DND-41 (cell line): ENCODE data around the gene LTBP2.

ENCODE experiments used
- ATAC-seq: fragments of 200-7000 bp; cut with Tn5 transposase; 3 replicates; pipeline ENCODE4 v1.9.1; 2021; ENCODE audit warnings: low read depth; ENCODE audit not compliant: insufficient read depth
- DNase-seq: peaks from one replicate; pipeline ENCODE4 v3.0.0-alpha.2; 2020
- H2AFZ ChIP-seq: 2 replicates; pipeline ENCODE4 v1.6.0; 2012; ENCODE audit warnings: low read depth, low read length
- H3K27ac ChIP-seq: 2 replicates; pipeline ENCODE4 v1.5.1; 2012; ENCODE audit warnings: low read length, inconsistent platforms
- H3K27me3 ChIP-seq: fragments of 200-600 bp; sonication (generic); 2 replicates; pipeline ENCODE4 v1.6.0; 2012; ENCODE audit warnings: low read length, mild to moderate bottlenecking, inconsistent platforms; ENCODE audit not compliant: insufficient read depth, poor library complexity
- H3K36me3 ChIP-seq: 2 replicates; pipeline ENCODE4 v1.5.1; 2012; ENCODE audit warnings: low read length, inconsistent platforms; ENCODE audit not compliant: insufficient read depth
- H3K4me1 ChIP-seq: 2 replicates; pipeline ENCODE4 v1.5.1; 2012; ENCODE audit warnings: mild to moderate bottlenecking, low read length; ENCODE audit not compliant: insufficient read depth
- H3K4me2 ChIP-seq: 2 replicates; pipeline ENCODE4 v1.6.0; 2012; ENCODE audit warnings: mild to moderate bottlenecking, moderate library complexity, low read length, inconsistent platforms; ENCODE audit not compliant: insufficient read depth
- H3K4me3 ChIP-seq, 2 experiments: fragments of 200-600 bp in 1 of 2; shearing (Covaris generic) in 1 of 2; 2 replicates each; pipeline ENCODE4 v1.5.1; 2012 to 2016; ENCODE audit warnings: inconsistent platforms in 2 of 2, low read length in 2 of 2, mild to moderate bottlenecking in 2 of 2, low read depth in 1 of 2, moderate library complexity in 1 of 2
- H3K79me2 ChIP-seq: 2 replicates; pipeline ENCODE4 v1.6.0; 2012; ENCODE audit warnings: low read length, inconsistent platforms; ENCODE audit not compliant: insufficient read depth
- H3K9ac ChIP-seq: 2 replicates; pipeline ENCODE4 v1.6.0; 2012; ENCODE audit warnings: low read depth, mild to moderate bottlenecking, inconsistent platforms, low read length, moderate library complexity
- H3K9me3 ChIP-seq: 2 replicates; pipeline ENCODE4 v1.5.1; 2012; ENCODE audit warnings: low read length, moderate library complexity, mild to moderate bottlenecking, inconsistent platforms; ENCODE audit not compliant: insufficient read depth, severe bottlenecking
- H4K20me1 ChIP-seq: 2 replicates; pipeline ENCODE4 v1.6.0; 2012; ENCODE audit warnings: low read length; ENCODE audit not compliant: insufficient read depth
- EZH2 ChIP-seq: IDR thresholded peaks from 3 replicates; pipeline ENCODE4 v1.6.1; 2012; ENCODE audit warnings: borderline replicate concordance, low read depth, mild to moderate bottlenecking, moderate library complexity, low read length, inconsistent platforms; ENCODE audit not compliant: severe bottlenecking
- TF ChIP-seq, protein P1 (sequence below): IDR thresholded peaks from 2 replicates; pipeline ENCODE4 v1.5.1; 2012; ENCODE audit warnings: borderline replicate concordance, low read length, moderate library complexity, mild to moderate bottlenecking; ENCODE audit not compliant: poor library complexity, severe bottlenecking; ENCODE audit errors: extremely low read depth

The LTBP2 gene

DNA sequence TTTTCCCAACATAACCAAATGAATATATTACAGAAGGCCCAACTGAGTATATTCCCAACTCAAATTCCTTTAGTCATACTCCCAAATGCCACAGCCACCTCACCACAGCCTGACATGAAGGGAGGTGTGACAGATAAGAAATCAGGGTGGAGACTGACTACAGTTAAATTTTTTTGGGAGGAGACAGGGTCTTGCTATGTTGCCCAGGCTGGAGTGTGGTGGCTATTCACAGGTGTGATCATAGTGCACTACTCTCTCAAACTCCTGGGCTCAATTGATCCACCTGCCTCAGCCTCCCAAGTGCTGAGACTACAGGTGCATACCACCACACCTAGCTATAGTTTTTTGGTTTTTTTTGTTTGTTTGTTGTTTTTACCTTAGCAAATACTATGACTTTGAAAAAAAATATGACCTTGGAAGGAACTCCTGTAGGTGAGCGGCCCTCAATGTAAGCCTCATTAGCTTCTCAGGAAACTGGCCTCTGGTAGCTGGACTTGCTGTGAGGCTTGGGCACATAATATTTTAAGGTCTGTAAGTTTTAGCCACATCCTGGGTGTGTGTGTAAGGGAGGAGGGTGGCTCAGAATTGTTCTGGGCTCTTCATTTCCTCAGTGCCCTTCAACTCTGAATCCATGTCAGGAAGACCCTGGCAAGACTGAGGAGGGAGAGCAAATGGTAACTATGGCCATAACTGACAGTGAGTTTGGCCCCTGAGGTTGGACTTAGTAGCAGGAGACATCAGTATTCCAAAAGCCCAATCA, 39.1 kb upstream of the LTBP2 start:
- peaks cover 3% of the 10 kb centered on the region; the same call in 1 of the 2 replicates for H3K36me3 ChIP-seq
- H4K20me1 ChIP-seq: no peaks in the 10 kb centered on the region
- no peaks in the 10 kb centered on the region for H3K9me3 ChIP-seq
- no peak overlapping the region for H3K4me3 ChIP-seq
- TF ChIP-seq EZH2: no peak
- TF ChIP-seq, protein P1, sequence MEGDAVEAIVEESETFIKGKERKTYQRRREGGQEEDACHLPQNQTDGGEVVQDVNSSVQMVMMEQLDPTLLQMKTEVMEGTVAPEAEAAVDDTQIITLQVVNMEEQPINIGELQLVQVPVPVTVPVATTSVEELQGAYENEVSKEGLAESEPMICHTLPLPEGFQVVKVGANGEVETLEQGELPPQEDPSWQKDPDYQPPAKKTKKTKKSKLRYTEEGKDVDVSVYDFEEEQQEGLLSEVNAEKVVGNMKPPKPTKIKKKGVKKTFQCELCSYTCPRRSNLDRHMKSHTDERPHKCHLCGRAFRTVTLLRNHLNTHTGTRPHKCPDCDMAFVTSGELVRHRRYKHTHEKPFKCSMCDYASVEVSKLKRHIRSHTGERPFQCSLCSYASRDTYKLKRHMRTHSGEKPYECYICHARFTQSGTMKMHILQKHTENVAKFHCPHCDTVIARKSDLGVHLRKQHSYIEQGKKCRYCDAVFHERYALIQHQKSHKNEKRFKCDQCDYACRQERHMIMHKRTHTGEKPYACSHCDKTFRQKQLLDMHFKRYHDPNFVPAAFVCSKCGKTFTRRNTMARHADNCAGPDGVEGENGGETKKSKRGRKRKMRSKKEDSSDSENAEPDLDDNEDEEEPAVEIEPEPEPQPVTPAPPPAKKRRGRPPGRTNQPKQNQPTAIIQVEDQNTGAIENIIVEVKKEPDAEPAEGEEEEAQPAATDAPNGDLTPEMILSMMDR: no peak
- ATAC-seq (no peak), DNase-seq (no peak)
- H2AFZ ChIP-seq: no peak overlapping the region
- no peaks in the 10 kb centered on the region for H3K4me1 ChIP-seq
- no peaks in the 10 kb centered on the region for H3K79me2 ChIP-seq
- no peak overlapping the region for H3K9ac ChIP-seq
- H3K27ac ChIP-seq: no peak overlapping the region
- no peak overlapping the region for H3K4me2 ChIP-seq
- H3K27me3 ChIP-seq: no peaks in the 10 kb centered on the region

DNA sequence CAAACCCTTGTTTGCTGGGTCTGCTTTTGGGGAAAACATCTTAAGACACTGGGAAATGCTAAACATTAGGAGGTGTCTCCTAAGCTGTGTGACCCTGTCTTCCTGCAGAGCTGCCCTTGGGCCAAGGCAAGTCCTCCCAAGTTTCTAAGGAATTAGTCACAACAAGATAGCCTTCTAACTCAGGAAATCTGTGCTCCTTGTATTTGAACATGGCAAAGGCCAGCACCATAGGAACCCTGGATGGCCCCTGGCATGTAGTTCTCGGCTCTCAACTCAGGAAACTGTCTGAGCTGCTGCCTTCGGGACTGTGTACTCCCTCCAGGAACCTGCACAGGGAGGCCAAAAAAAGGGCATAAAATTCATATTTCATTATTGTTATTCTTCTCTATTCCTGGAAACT, 37.6 kb upstream of the LTBP2 start:
- H3K79me2 ChIP-seq: no peaks in the 10 kb centered on the region
- H3K27me3 ChIP-seq: no peaks in the 10 kb centered on the region
- peaks cover 3% of the 10 kb centered on the region; the same call in 1 of the 2 replicates for H3K36me3 ChIP-seq
- no peak overlapping the region for H2AFZ ChIP-seq
- ATAC-seq (no peak), DNase-seq (no peak)
- no peaks in the 10 kb centered on the region for H4K20me1 ChIP-seq
- no peak overlapping the region for H3K27ac ChIP-seq
- no peak for TF ChIP-seq EZH2
- TF ChIP-seq, protein P1: no peak
- H3K4me2 ChIP-seq: no peak overlapping the region
- no peak overlapping the region for H3K4me3 ChIP-seq
- H3K4me1 ChIP-seq: no peaks in the 10 kb centered on the region
- H3K9me3 ChIP-seq: no peaks in the 10 kb centered on the region
- H3K9ac ChIP-seq: no peak overlapping the region

DNA sequence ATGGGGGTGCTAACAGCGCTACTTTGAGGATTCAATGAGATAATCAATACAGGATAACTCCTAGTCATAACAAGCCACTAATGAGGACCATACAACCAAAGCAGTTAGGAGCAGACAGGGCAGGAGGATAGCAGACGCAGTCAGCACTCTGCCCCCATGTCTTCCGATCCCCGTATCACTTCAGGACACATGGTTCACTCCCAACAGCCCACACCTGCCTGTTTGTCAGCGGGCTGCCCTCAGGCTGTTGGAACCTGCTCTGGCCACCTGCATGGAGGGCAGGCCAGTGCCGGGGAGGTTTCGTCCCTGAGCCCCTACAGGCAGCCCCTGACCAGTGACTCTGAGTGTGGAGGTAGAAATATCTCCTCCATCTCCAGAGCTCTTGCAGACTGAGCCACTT, 37.1 kb upstream of the LTBP2 start:
- H4K20me1 ChIP-seq: no peaks in the 10 kb centered on the region
- H3K9me3 ChIP-seq: no peaks in the 10 kb centered on the region
- no peaks in the 10 kb centered on the region for H3K4me1 ChIP-seq
- no peak overlapping the region for H3K4me2 ChIP-seq
- no peak overlapping the region for H3K4me3 ChIP-seq
- no peak for DNase-seq
- H3K27ac ChIP-seq: no peak overlapping the region
- no peaks in the 10 kb centered on the region for H3K79me2 ChIP-seq
- no peaks in the 10 kb centered on the region for H3K36me3 ChIP-seq
- H3K9ac ChIP-seq: no peak overlapping the region
- H3K27me3 ChIP-seq: peaks cover 2% of the 10 kb centered on the region
- no peak for TF ChIP-seq EZH2
- TF ChIP-seq, protein P1: no peak
- ATAC-seq: no peak
- no peak overlapping the region for H2AFZ ChIP-seq

DNA sequence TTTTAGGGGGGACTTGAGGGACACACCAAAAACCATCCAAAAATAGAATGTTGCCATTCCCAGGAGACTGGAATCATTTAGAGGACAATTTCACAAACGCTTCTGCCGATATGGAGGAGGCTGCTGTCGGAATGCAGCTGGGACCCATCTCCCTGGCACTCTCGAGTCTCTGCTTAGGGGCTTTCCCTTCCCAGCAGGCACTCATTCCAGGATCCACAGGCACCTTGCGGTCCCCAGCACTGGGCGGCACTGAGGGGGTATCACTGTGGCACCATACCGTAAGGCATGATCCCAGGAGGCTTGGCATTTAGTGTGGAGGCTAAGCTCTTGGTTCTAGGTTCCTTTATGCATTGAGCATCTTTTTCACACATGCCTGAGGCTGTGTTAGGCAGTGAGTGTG, 36.6 kb upstream of the LTBP2 start:
- H3K36me3 ChIP-seq: no peaks in the 10 kb centered on the region
- H3K27ac ChIP-seq: no peak overlapping the region
- no peak overlapping the region for H3K4me3 ChIP-seq
- ATAC-seq (no peak), DNase-seq (no peak)
- H3K9me3 ChIP-seq: no peaks in the 10 kb centered on the region
- H3K4me2 ChIP-seq: no peak overlapping the region
- H2AFZ ChIP-seq: no peak overlapping the region
- no peaks in the 10 kb centered on the region for H3K79me2 ChIP-seq
- H3K27me3 ChIP-seq: peaks cover 2% of the 10 kb centered on the region
- H3K4me1 ChIP-seq: no peaks in the 10 kb centered on the region
- TF ChIP-seq EZH2: no peak
- TF ChIP-seq, protein P1: no peak
- no peaks in the 10 kb centered on the region for H4K20me1 ChIP-seq
- no peak overlapping the region for H3K9ac ChIP-seq
